Measurements from ENCODE around the gene STRADB. TPM values are rescaled to one million over a fixed set of nuclear protein-coding genes. Genes with fewer than 3 reads are reported as not detected.

The STRADB gene
- total RNA-seq, 1 experiment from 2014 or later, result 17.4 TPM

- CTCF ChIA-PET, result no interaction called here
- H3K4me2 ChIP-seq (ENCODE audit: low read length), result no peak overlapping the region
- no peaks in the 10 kb centered on the region; the same call in 1 of the 2 replicates for H3K9me2 ChIP-seq (ENCODE audit: insufficient read depth)
- POLR2A ChIA-PET, result no interaction called here
- DNase-seq (ENCODE audit: low read depth, low spot score), result no peak
- H3K9me3 ChIP-seq (ENCODE audit: control insufficient read depth in 1 of 2, insufficient read depth in 1 of 2, low read depth in 1 of 2, low read length in 2 of 2), result no peaks in the 10 kb centered on the region; a peak in 1 of 4 replicates
- no peak for ATAC-seq
- H4K20me1 ChIP-seq (ENCODE audit: insufficient read depth), result no peaks in the 10 kb centered on the region
- BruUV-seq (replicated peaks), result no TSS peak
- H3K36me3 ChIP-seq (ENCODE audit: control insufficient read depth in 1 of 2, insufficient read depth in 2 of 2, low read length in 2 of 2), result no peaks in the 10 kb centered on the region
- TF ChIP-seq JUND (IDR thresholded peaks at IDR 0.05), result no peak
- no peak for TF ChIP-seq ELF1 (IDR thresholded peaks at IDR 0.05; ENCODE audit: borderline replicate concordance, low read depth)
- TF ChIP-seq EGR1 (IDR thresholded peaks at IDR 0.05; ENCODE audit: low read depth), result no peak
- no peak for TF ChIP-seq CBX3 (IDR thresholded peaks at IDR 0.05; ENCODE audit: low read depth)
- TF ChIP-seq ZFX (IDR thresholded peaks at IDR 0.05), result no peak
- H3K79me2 ChIP-seq (ENCODE audit: insufficient read depth, low read length), result no peaks in the 10 kb centered on the region
- no peak overlapping the region for H2AFZ ChIP-seq (ENCODE audit: low read depth, low read length, poor library complexity, severe bottlenecking)
- no peaks in the 10 kb centered on the region for H3K27me3 ChIP-seq (ENCODE audit: insufficient read depth, low read length)
- intact Hi-C loops (cut with micrococcal nuclease), result no loop called here
- RAD21 ChIA-PET (ENCODE audit: low non-redundant PET in 1 of 2, low total read pairs in 2 of 2, uncharacterized antibody in 2 of 2, unreplicated experiment in 2 of 2), result no interaction called here
- H3K27ac ChIP-seq (ENCODE audit: low read depth, low read length), result no peak overlapping the region
- no peak overlapping the region for H3K4me3 ChIP-seq (replicated peaks in 1 of 2; ENCODE audit: low read depth in 1 of 2, low read length in 2 of 2)
- no peak overlapping the region for H3K9ac ChIP-seq (ENCODE audit: low read length)
- H3K4me1 ChIP-seq (ENCODE audit: control insufficient read depth in 1 of 2, insufficient read depth in 2 of 2, low read length in 2 of 2), result no peaks in the 10 kb centered on the region
Measured at GRCh38 chr2:201496785-201497184, 45.2 kb downstream of the STRADB start.

- H3K36me3 ChIP-seq (ENCODE audit: control insufficient read depth in 1 of 2, insufficient read depth in 2 of 2, low read length in 2 of 2), result no peaks in the 10 kb centered on the region
- no peaks in the 10 kb centered on the region for H3K4me1 ChIP-seq (ENCODE audit: control insufficient read depth in 1 of 2, insufficient read depth in 2 of 2, low read length in 2 of 2)
- no peak overlapping the region for H3K9ac ChIP-seq (ENCODE audit: low read length)
- no peaks in the 10 kb centered on the region; the same call in 1 of the 2 replicates for H3K9me2 ChIP-seq (ENCODE audit: insufficient read depth)
- H3K4me3 ChIP-seq (replicated peaks in 1 of 2; ENCODE audit: low read depth in 1 of 2, low read length in 2 of 2), result no peak overlapping the region
- intact Hi-C loops (cut with micrococcal nuclease), result no loop called here
- DNase-seq (ENCODE audit: low read depth, low spot score) (no peak), ATAC-seq (no peak)
- ChIA-PET CTCF (no interaction called here), POLR2A (no interaction called here), RAD21 (ENCODE audit: low non-redundant PET in 1 of 2, low total read pairs in 2 of 2, uncharacterized antibody in 2 of 2, unreplicated experiment in 2 of 2) (no interaction called here)
- H4K20me1 ChIP-seq (ENCODE audit: insufficient read depth), result no peaks in the 10 kb centered on the region
- BruUV-seq (replicated peaks), result no TSS peak
- no peak overlapping the region for H3K4me2 ChIP-seq (ENCODE audit: low read length)
- H3K27me3 ChIP-seq (ENCODE audit: insufficient read depth, low read length), result no peaks in the 10 kb centered on the region
- peaks cover 4 to 6% of the 10 kb centered on the region in 2 experiments; a peak in 2 of 4 replicates for H3K9me3 ChIP-seq (ENCODE audit: control insufficient read depth in 1 of 2, insufficient read depth in 1 of 2, low read depth in 1 of 2, low read length in 2 of 2)
- no peaks in the 10 kb centered on the region for H3K79me2 ChIP-seq (ENCODE audit: insufficient read depth, low read length)
- H2AFZ ChIP-seq (ENCODE audit: low read depth, low read length, poor library complexity, severe bottlenecking), result no peak overlapping the region
- no peak overlapping the region for H3K27ac ChIP-seq (ENCODE audit: low read depth, low read length)
- no peak for TF ChIP-seq ATF3 (IDR thresholded peaks at IDR 0.05)
Measured at GRCh38 chr2:201500534-201500933, 49.0 kb downstream of the STRADB start.

All from HCT116 (cell line).